ENCODE results near the gene TFF1. TPM values are rescaled to one million over a fixed set of nuclear protein-coding genes. Genes with fewer than 3 reads are reported as not detected.

The TFF1 gene
- total RNA-seq: 100 to 1,000 TPM in 1 of 3 donors, 10 to 100 TPM in 1, 1 to 10 TPM in 1; 6.0 to 206 (median 60.1) TPM
- long read RNA-seq, donor 1, partial matches to known transcripts: 0 of 1 reads
- long read RNA-seq, donor 1, other reads (novel, unspliced or antisense): 0 of 1 reads
- long read RNA-seq, donor 2, transcript TFF1-201 (3 exons, 551 nt): major isoform, 71 of 75 reads
- long read RNA-seq, donor 2, partial matches to known transcripts: 0 of 75 reads
- long read RNA-seq, donor 2, other reads (novel, unspliced or antisense): 4 of 75 reads

DNA sequence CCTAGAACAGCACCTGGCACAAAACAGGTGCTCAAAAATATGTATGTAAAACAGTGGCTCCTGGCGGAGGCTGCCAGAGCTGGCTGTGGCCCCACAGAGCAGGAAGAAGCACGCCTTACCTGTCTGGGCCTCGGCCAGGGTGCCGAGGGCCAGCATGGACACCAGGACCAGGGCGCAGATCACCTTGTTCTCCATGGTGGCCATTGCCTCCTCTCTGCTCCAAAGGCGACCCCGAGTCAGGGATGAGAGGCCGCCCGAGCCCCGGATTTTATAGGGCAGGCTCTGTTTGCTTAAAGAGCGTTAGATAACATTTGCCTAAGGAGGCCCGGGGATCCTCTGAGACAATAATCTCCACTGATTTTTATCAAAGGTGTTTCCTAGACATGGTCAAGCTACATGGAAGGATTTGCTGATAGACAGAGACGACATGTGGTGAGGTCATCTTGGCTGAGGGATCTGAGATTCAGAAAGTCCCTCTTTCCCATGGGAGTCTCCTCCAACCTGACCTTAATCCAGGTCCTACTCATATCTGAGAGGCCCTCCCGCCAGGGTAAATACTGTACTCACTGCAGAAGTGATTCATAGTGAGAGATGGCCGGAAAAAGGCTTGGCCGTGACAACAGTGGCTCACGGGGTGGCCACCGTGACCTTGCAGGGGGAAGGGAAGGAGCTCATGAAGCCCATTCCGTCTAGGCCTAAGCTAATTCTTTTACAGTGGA is at the start of gene TFF1:
Gene TFF1, minus strand, starts transcription at position 244 of the 719 bp plus-strand sequence. Its CDS starts 40 bp downstream, at position 204.
- peak; percentile 88 for ATAC-seq
- no peaks in the 10 kb centered on the region for H3K9me3 ChIP-seq
- no peak for TF ChIP-seq CTCF (IDR thresholded peaks at IDR 0.05)
- H3K4me1 ChIP-seq (ENCODE audit: low read depth): peaks cover 18% of the 10 kb centered on the region
- H3K36me3 ChIP-seq (ENCODE audit: low read depth): no peaks in the 10 kb centered on the region
- intact Hi-C loops (cut with DNase I, micrococcal nuclease): no loop called here
- DNase-seq: peak; percentile 63 to 66 (median 64)
- no peak within 1 kb of the TSS for H3K4me3 ChIP-seq

DNA sequence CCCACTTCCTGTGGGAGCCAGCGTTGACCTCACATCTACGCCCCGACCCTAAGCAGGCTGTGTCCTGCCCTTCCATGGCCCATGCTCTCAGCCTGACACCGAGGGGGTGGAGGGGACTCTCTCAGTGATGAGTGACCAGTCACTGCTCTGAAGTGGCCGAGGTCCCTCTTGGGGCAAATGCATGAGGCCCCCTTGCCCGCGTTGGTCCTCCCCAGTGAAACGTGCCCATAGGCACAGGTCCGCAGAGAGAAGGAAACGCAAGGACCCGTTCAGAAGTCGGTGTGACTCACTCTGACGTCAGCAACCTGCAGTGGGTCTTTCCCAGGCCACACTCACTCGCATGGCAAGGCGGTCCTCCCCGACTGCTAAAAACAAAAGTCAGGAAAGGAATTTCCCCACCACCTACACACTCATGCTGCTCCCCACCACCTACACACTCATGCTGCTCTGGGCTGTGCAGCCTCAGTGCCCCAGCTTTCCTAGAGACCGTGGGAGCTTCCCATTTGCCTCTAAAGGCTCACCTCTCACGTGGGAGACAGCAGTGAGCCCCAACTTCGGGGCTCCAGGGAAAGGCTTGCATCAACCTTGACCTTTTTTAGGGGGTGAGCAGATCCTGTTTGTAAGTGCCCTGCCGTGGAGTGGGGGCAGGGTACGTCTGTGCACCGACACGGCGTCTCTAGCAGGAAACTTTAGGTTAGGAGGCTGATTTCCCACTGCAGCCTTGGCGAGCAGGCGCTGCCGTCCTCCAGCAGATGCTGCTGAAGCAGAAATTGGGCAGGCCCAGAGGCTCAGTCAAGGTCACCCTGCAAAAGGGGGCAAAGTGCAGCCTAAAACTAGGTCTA is 48.8 kb upstream of the TFF1 start:
- H3K9me3 ChIP-seq: no peaks in the 10 kb centered on the region
- TF ChIP-seq CTCF (IDR thresholded peaks at IDR 0.05): no peak
- H3K36me3 ChIP-seq (ENCODE audit: low read depth): no peaks in the 10 kb centered on the region
- peak; percentile 70 for ATAC-seq
- intact Hi-C loops (cut with DNase I, micrococcal nuclease): no loop called here
- no peaks in the 10 kb centered on the region for H3K4me1 ChIP-seq (ENCODE audit: low read depth)
- DNase-seq: peak in 1 of 3 donors; percentile 54
- no peak overlapping the region for H3K4me3 ChIP-seq

DNA sequence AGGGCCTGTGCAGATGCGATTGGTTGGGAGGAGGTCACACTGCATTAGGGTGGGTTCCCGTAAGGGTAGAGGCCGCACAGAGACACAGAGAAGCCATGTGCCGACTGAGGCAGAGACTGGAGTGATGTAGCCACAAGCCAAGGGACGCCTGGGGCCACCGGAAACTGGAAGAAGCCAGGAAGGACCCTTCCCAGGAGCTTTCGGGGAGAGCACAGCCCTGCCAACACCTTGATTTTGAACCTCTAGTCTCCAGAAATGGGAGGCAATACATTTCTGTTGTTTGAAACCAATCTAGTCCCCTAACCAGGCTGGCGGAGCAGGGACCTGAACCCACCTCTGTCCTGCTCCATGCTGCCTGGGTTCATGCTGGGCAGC is 48.2 kb upstream of the TFF1 start:
- DNase-seq (no peak), ATAC-seq (no peak)
- Histone ChIP-seq H3K4me3 (no peak overlapping the region), H3K4me1 (ENCODE audit: low read depth) (no peaks in the 10 kb centered on the region), H3K9me3 (no peaks in the 10 kb centered on the region), H3K36me3 (ENCODE audit: low read depth) (no peaks in the 10 kb centered on the region)
- no peak for TF ChIP-seq CTCF (IDR thresholded peaks at IDR 0.05)
- intact Hi-C loops (cut with DNase I, micrococcal nuclease): no loop called here

DNA sequence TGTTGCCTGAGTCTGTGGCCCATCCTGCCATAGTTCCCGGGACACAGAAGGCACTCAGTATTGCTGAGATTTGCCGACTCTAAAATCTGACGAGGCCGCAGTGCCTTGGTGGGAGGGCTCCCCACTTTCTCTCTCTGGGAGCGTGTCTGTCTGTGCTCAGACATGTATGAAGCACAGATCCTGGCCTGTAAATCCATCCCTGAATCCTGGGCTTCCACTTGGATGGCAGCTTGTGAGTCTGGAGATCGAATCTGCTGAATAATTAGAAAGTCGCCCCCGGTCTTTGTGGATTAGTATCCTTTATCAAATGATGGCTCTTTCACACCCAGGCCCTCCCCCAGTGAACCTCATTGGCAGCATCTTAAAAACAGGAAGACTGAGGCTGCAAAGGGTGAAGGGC is 47.7 kb upstream of the TFF1 start:
- Histone ChIP-seq H3K36me3 (ENCODE audit: low read depth) (no peaks in the 10 kb centered on the region), H3K4me1 (ENCODE audit: low read depth) (no peaks in the 10 kb centered on the region), H3K9me3 (no peaks in the 10 kb centered on the region), H3K4me3 (no peak overlapping the region)
- intact Hi-C loops (cut with DNase I, micrococcal nuclease): no loop called here
- no peak for TF ChIP-seq CTCF (IDR thresholded peaks at IDR 0.05)
- DNase-seq: no peak
- no peak for ATAC-seq

DNA sequence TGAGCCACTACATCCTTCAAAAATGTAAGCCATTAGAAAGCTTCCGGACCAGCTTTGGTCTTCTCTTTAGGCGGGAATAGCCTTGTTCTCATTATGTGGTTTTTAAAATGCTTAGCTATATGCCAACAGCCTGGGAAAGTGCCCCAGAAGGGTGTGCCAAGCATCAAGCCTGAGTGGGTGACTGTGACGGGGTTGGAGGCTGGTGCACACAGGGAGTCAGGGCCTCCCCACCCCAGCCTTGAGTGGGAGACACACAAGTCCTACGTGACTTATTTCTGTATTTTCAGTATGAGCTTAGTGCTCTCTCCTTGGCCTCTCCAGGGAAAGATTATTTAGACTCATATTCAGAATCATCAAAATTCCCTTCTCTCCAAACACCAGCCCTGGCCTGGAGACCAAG is 47.2 kb upstream of the TFF1 start:
- Histone ChIP-seq H3K9me3 (no peaks in the 10 kb centered on the region), H3K4me3 (no peak overlapping the region), H3K36me3 (ENCODE audit: low read depth) (no peaks in the 10 kb centered on the region), H3K4me1 (ENCODE audit: low read depth) (no peaks in the 10 kb centered on the region)
- ATAC-seq: no peak
- no peak for DNase-seq
- intact Hi-C loops (cut with DNase I, micrococcal nuclease): no loop called here
- TF ChIP-seq CTCF (IDR thresholded peaks at IDR 0.05): no peak

Measured in mucosa of descending colon (tissue), 3 donors.